OCI-M2 (cell line): ENCODE measurements around the gene KCTD7.
"Not testable (repeated sequence)": the region's sequence is repeated elsewhere in the genome, so short reads cannot be mapped to it uniquely, and the experiment has no call there.

Experiments used
- DNase-seq: peaks from one replicate; lab custom pipeline; 2025; ENCODE audit not compliant: unreplicated experiment; lab: John Stamatoyannopoulos, UW

Gene KCTD7

DNA sequence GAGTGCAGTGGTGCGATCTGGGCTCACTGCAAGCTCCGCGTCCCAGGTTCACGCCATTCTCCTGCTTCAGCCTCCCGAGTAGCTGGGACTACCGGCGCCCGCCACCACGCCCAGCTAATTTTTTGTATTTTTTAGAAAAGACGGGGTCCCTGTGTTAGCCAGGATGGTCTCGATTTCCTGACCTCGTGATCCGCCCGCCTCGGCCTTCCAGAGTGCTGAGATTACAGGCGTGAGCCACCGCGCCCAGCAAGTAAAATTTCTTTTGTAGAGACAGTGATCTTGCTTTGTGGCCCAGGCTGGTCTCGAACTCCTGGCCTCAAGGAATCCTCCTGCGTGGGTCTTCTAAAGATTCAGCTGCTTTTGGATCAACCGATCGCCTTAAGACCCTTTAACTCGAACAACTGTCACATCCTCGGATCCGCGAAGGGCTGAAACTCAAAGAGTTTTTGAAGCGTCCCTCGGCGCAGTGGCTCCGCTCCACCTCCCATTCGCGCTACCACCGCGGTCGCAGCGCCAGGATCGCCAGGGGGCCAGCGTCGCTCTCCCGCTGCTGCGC is 25.1 kb downstream of the KCTD7 start:
- not testable (repeated sequence) for DNase-seq

DNA sequence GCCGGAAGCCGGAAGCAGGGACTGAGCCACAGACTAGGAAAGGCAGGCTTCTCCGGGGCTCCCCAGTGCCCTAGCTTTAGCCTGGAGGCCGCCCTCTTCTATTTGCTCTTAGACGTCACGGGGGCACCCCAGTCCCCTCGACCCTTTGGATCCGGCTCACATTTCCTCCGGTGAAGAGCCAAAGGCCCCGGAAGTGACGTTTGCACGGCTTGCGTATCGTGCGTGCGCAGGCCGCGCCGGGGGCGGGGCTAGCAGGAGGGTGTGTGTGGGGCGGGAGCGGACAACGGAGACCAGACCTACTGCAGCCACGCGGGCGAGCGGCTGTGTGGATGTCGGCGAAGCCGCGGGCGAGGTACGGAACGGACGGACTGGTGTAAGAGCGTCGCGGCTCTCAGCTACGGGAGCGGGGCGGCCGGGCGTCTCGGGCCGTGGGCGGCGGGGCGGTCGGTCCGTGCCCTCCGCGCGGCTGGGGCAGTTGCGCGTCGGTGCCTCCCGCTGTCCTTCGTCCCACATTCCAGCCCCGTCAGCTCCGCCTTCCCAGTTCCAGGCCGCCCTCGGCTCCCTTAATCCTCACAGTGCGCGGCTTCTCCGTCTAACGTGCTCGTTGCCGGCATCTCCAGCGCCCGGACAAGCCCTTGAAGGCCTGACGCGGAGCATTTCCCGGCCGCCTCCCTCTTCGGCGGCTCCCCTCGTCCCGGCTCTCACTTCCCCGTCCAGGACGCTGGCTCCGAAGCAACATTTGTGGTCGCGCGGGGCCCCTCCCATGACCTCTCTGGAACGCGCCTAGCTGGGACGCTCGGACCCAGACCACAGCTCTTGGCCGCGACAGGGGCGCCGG is 25.8 kb downstream of the KCTD7 start:
- peak; percentile 78 for DNase-seq

DNA sequence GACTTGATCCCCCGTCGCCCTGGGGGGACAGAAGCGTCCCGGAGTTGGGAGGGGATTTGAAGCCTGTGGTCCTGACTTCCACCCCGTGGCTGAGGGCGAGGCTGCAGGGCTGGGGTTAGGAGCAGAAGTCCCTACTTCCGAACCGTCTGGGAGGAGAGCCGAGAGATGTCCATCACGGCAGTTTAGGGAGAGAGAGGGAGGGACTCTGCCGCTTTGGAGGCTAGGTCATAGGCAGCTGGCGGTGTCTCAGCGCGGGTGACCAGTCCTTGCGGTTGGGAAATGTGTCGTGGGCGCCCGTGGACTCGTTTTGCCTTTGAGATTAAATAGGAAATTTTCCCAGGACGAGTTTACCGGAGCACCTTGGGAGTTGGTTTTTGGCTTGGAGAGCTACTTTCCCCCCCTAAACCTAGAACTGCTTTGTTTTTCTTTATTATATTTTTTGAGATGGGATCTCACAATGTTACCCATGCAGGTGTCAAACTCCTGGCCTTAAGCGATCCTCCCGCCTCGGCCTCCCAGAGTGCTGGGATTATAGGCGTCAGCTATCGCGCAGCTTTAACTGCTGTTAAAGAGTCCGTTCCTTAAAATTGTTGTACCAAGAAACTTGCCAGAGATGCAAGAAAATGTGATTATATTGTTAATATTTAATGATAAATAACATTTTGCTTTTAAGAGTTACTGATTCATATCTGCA is 26.6 kb downstream of the KCTD7 start:
- DNase-seq: not testable (repeated sequence)

DNA sequence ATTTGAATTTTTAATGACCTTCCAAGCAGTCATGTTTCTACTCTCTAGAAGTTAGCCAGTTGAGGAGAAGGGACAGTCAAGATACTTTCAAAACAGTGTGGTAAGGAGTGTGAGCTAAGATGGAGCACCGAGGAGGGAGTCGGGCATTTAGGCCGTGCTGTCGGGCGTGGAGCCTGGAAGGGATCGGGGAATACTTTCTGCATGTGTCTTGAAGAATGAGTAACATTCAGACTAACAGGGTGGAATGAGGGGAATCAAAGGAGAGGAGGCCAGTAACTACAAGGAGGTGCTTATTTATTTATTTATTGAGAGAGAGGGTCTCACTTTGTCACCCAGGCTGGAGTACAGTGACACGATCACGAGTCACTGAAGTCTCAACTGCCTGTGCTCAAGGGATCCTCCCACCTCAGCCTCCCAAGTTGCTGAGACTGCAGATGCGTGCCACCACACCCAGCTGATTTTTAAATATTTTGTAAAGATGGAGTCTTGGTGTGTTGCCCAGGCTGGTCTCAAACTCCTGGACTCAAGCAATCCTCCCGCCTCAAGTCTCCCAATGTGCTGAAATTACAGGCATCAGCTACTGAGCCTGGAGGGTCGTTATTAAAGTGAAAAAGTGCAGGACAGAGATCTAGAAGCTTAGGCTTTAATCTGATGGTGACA is 27.3 kb downstream of the KCTD7 start:
- not testable (repeated sequence) for DNase-seq

DNA sequence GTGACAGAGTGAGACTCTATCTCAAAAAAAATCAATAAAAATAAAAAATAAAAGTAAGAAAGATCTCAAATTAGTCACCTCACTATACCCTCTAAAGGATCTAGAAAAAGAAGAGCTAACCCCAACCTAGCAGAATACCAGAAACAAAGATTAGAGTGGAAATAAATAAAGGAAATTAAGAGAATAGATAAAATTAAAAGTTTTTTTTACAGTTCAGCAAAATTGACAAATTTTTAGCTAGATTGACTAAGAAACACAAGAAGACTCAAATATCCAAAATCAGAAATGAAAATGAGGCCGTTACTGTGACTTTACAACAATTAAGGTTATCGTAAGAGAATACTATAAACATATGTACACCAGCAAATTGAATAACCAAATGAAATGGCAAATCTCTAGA is 29.1 kb downstream of the KCTD7 start:
- DNase-seq: no peak

DNA sequence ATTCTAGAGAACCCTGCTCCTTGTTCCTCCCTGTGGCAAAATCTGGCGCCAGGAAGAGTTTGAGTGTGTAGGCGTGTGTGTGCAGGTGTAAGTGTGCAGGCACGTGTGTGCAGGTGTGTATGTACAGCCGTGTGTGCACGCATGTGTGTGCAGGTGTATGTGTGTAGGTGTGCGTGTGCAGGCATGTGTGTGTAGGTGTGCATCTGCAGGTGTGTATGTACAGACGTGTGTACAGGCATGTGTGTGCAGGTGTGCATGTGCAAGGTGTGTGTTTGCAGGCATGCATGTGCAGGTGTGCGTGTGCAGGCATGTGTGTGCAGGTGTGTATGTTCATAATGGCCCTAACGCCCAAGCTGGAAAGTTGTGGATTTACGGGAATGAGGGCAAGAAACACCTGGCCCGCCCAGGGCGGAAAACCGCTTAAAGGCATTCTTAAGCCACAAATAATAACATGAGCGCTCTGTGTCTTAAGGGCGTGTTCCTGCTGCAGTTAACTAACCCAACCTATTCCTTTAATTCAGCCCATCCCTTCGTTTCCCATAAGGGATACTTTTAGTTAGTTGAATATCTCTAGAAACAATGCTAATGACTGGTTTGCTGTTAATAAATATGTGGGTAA is 34.1 kb downstream of the KCTD7 start:
- DNase-seq: no peak

DNA sequence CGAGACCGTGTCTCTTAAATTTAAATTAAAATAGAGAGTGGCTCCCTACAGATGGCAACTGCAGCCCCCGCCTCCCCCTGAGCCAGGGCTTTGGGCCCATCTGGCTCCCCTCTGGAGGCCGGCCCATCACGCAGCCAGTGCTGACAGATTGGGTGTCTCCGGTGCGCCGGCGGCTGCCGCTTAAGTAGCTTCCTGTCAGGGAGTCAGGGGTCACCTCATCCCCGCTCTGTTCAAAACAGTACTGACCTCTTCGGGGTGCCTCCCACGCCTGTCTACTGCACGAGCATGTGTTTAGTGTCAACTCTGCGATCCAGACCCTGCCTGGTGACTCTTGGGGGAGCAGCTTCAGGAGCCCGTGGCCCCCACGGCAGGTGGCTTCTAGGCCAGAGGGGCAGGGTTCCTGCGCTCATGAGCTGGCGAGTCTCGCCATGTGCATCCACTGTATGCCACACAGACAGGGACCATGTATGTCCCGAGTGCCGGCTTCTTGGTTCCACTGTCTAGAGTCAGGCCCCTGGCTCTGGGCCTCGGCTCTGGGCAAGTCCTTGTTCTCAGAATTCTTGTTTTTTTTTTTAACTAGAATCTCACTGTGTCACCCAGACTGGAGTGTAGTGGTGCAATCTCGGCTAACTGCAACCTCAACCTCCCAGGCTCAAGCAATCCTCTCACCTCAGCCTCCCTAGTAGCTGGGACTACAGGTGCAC is 36.1 kb downstream of the KCTD7 start:
- no peak for DNase-seq

DNA sequence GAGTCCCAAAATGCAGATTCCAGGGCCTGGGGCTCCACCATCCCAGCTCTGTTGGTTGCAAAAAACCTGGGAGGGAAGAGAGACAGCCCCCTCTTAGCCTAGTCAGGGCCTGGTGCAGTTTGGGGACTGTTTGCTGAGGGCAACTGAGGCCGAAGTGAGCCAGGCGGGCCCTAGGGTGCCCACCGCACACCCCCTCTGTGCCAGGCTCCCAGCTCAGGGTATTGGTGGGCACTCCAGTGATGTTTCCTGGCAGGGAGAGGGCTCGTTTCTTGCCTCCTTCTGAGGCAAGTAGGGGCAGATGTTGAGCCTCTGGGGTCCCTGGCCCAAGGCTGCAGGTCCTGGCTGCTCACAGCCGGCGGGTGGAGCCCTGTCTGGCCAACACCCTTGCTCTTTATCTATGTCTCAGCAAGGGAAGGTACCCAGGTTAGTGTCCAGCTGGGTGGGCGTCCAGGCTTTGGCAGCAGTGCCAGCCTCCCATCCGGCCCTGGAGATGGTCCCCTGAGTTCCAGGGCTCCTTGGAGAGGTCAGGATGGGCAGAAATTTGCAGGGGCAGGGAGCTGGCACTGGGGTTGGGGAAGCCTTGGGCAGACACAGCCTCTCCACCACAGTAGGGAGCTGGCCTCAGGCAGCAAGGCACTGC is 37.8 kb downstream of the KCTD7 start:
- DNase-seq: no peak

DNA sequence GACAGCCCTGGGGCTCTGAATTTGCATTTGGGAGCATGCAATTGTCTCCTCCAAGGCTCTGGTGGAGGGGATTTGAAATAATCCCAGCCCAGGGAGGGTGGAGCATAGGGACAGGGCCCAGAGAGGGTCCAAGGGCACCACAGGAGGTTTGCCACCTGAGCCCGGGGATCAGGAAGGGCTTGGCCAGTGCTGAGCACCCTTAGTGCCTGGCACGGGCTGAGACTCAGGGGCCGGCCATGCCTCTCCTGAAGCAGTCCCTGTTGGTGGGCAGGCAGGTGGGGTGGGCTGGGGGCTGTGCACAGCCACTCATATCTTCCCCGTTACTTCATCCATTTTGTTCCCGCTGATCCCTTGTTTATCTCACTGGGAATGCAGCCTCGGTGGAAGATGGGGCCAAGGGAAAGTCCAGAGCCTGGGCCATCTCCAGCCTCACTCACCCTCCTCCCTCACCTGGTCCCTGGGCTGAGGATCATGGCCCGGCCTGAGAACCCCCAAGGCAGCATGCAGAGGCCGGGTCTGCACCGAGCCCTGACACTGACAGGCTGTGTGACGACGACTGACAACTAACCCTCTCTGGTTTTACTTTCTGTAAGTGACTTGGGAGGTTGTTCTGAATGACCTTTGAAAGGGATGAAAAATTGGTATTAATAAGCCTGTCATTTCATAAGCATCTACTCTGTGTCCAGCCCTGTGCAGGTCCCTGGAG is 38.5 kb downstream of the KCTD7 start:
- no peak for DNase-seq

DNA sequence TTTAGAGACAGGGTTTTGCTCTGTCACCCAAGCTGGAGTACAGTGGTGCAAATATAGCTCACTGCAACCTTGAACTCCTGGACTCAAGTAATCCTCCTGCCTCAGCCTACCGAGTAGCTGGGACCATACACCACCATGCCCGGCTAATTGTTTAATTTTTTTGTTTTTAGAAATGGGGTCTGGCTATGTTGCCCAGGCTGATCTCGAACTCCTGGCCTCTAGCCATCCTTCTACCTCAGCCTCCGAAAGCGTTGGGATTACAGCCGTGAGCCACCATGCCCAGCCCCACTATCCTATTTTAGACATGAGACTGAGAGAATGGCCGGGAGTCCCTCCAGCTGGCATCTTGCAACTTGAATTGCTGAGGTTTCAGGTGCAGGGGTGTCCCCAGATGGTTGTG is 39.4 kb downstream of the KCTD7 start:
- no peak for DNase-seq

DNA sequence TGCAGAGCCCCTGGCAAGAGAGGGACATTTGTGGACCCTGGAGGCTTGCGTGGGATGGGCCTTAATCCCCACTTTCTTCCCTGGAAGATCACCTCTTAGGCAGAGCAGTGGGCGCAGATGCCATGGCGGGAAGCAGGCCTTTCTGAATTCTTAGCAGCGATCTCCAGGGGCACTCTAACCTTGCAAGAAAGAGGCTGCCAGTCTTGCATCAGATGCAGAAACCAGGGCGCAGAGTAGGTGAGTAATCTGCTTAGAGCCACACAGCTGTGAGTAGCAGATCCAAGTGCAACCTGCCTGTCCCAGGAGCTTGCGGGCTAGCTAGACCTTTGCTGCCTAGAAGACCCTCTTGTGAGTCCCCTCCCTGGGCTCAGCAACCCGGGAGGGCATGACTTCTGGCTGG is 40.0 kb downstream of the KCTD7 start:
- DNase-seq: no peak

DNA sequence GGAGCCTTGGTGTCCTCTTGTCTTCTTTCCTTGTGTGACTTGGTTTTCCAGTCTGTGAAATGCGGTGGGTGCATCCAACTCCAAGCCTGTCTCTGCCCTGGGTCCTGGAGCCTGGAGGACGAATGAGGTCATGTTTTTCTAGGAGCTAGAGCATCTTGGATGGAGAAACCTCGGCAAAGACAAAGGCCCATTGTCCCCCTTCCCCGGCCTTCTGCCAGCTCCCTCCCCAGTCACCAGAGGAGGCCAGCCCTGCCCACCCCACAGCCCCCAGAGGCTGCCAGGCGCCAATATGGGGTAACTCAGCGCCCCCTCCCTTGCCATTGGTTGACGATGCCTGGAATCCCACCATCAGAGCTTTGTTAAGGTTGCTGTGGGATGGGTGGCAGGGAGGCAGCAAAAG is 40.4 kb downstream of the KCTD7 start:
- no peak for DNase-seq

DNA sequence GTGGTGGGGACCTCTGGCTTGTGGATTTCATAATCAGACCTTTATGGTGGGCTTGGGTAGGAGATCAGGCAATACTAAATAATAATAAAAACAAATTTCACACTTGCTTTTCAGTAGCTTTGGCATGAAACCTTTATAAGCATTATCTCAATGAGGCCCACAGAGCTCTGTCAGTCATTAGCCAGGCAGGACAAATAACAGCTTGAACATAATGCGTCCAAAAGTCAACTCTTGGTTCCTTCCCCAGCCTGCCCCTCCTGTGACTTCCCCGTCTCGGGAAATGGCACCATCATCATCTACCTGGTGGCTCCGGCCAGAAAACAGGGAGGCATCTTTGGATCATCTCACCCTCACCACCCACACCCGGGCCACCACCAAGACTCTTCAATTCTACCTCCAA is 40.8 kb downstream of the KCTD7 start:
- no peak for DNase-seq

DNA sequence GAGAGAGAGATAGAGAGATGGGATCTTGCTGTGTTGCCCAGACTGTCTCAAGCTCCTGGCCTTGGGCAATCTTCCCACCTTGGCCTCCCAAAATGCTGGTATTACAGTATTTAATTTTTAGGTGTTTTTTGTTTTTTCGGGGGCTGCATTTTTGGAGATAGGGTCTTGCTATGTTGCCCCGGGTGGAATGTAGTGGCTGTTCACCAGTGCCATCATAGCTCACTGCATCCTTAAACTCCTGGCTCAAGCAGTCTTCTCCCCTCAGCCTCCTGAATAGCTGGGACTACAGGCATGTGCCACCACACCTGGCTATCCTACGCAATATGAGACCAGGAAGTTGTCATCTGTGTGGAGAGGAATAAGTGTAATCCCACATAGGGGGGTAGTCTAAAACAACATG is 42.4 kb downstream of the KCTD7 start:
- no peak for DNase-seq

DNA sequence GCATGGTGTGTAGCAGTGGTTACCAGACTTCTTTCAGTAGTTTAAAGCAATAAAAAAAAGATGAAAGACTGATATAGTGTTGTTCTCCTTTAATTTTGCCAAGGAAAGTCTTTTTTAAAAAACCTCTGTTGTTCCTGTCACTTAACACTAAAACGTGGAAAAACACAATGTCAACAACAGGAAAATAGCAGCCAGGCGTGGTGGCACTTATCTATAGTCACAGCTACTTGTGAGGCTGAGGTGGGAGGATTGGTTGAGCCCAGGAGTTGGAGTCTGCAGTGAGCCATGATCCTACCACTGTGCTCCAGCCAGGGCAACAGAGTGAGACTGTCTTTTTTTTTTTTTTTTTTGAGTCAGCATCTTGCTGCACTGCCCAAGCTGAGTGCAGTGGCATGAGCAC is 42.8 kb downstream of the KCTD7 start:
- not testable (repeated sequence) for DNase-seq

DNA sequence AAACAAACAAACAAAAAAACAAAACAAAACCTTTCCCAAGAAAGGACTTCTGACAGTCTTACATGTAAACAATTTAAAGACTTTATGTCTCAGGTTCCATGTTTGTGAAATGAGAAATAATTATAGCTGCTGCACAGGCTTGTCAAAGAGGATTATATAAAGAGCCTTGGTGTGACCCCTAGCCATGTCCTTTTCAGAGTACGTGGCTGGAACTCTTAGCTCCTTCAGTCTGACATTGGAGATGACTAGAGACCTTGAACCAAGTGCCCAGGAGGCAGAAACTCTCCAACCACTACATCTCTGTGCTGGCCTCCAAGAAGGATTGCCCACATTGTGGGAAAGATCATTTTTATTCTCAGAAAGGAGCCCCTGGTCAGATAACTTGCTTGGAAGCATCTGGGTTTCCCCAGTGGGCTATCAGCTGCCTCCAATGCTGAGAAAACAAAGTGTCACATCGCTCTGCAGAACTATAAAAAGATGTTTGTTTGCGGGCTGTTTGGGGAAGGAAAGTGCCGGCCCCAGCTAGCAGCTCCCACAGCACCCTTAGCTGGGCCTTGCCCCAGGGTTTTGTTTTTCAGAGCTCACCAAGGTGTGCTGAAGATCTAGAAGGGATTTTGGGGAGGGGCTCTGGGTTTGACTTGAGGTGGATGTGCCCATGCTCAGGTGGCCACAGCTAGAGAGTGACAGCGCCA is 43.9 kb downstream of the KCTD7 start:
- not testable (repeated sequence) for DNase-seq

DNA sequence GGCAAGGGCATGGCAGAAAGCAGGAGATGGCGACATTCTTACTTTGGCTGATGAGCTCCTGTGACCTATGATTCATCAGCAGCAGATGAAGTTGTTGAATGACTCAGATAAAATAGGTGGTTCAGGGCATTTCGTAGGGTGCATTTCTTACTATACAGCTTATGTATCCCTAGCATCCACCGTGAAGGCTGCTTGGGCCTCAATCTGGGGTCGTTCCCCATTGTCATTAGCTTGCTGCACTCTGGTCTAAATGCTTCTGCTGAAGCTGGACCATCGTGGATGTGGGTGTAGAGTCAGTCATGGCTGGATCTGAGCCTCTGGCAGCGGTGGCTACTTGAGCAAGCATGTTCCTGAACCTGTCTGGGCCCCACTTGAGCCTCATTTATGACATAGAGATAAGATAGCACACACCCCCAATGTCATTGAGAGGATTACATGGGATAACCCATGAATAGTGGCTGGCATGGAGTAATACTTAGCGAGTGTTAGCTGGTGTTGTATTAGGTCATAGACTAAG is 44.5 kb downstream of the KCTD7 start:
- not testable (repeated sequence) for DNase-seq

DNA sequence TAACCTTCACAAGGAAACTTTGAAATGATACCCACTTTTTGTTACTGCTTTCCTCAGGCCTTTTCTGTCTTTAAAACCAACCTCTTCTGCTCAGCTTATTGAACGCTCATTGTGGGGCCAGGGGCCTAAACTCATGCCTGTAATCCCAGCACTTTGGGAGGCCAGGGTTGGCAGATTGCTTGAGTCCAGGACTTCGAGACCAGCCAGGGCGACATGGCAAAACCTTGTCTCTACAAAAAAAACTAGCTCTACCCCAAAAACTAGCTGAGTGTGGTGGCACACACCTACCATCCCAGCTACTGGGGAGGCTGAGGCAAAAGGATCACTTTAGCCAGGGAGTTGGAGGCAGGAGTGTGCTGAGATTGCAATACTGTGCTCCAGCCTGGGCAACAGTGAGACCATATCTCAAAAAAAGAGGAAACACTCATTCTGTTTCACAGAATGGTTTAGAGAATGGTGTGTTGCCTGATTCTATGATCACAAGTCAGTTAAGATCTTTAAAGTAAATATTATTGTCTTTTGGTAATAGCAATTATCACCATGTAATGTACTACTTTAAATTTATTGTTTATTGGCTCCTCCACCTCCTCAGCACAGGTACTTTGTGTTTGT is 51.1 kb downstream of the KCTD7 start:
- DNase-seq: no peak
